K562 (cell line): ENCODE results near the gene ZBTB16. TPM values are rescaled to one million over a fixed set of nuclear protein-coding genes. Genes with fewer than 3 reads are reported as not detected.

ENCODE experiments used
- ATAC-seq: fragments of 200-7000 bp; cut with Tn5 transposase; 3 replicates; pipeline ENCODE4 v1.9.1; 2020; ENCODE audit warnings: moderate library complexity
- BruUV-seq: library from RNA; stranded (reverse); fragments of 400-500 nt; replicated peaks from 2 replicates; lab custom pipeline; 2021; lab: Mats Ljungman, UMichigan
- CTCF ChIA-PET: fragments of 300-600 bp; formaldehyde crosslinking; extraction: SDS; loops from one replicate; lab custom pipeline; 2021; ENCODE audit warnings: low intra/inter-chr PET ratio; lab: Yijun Ruan, JAX
- POLR2A ChIA-PET: fragments of 300-600, 350-650 bp; sonication (Branson Sonifier 250); formaldehyde crosslinking; extraction: SDS; loops from one replicate; lab custom pipeline; 2021; ENCODE audit warnings: antibody characterized with exemption, inconsistent platforms; lab: Yijun Ruan, JAX
- DNase-seq, 4 experiments: peaks; one replicate each; pipeline versions ENCODE4 v3.0.0 to v3.0.0-alpha.2; 2011 to 2018; ENCODE audit warnings: low spot score in 3 of 4, mixed read lengths in 3 of 4; ENCODE audit errors: extremely low read depth in 1 of 4
- FAIRE-seq: peaks from 2 replicates; lab custom pipeline; 2011; peaks lifted over from hg19 to GRCh38; lab: Jason Lieb, UNC
- H2AFZ ChIP-seq: 2 replicates; pipeline ENCODE4 v1.6.0; 2011; ENCODE audit warnings: low read depth, low read length, control low read depth, inconsistent platforms
- H3K27ac ChIP-seq: fragments of 200-600 bp; 3 replicates; pipeline ENCODE4 v1.8.0; 2011; ENCODE audit warnings: low read depth, mild to moderate bottlenecking, control low read depth, inconsistent platforms, low read length, moderate library complexity, mixed read lengths; ENCODE audit errors: extremely low read depth
- H3K27me3 ChIP-seq, 2 experiments: fragments of 300-600 bp in 1 of 2; 2 replicates in 1 of 2; 3 replicates in 1 of 2; pipeline versions ENCODE4 v1.6.0 to v1.8.0; 2011; ENCODE audit warnings: inconsistent platforms in 2 of 2, low read length in 2 of 2, mild to moderate bottlenecking in 1 of 2, mixed read lengths in 1 of 2, moderate library complexity in 1 of 2; ENCODE audit not compliant: control insufficient read depth in 2 of 2, insufficient read depth in 2 of 2
- H3K36me3 ChIP-seq: fragments of 300-600 bp; 3 replicates; pipeline ENCODE4 v1.8.0; 2011; ENCODE audit warnings: mild to moderate bottlenecking, low read length, inconsistent platforms; ENCODE audit not compliant: control insufficient read depth, insufficient read depth
- H3K4me1 ChIP-seq, 2 experiments: fragments of 200-600 bp in 1 of 2; replicated peaks in 1 of 2; 2 replicates in 1 of 2; 3 replicates in 1 of 2; pipeline versions ENCODE4 v1.5.1 to v1.8.0; 2011; ENCODE audit warnings: inconsistent platforms in 2 of 2, low read length in 2 of 2, mild to moderate bottlenecking in 1 of 2, mixed read lengths in 1 of 2, moderate library complexity in 1 of 2; ENCODE audit not compliant: control insufficient read depth in 2 of 2, insufficient read depth in 2 of 2
- H3K4me2 ChIP-seq: 2 replicates; pipeline ENCODE4 v1.6.1; 2011; ENCODE audit warnings: low read length, control low read depth, inconsistent platforms, mixed read lengths; ENCODE audit not compliant: insufficient read depth
- H3K4me3 ChIP-seq: fragments of 200-600 bp; sonication (generic), shearing (Covaris generic); 2 replicates; pipeline ENCODE4 v1.5.1; 2016; ENCODE audit warnings: control low read depth, inconsistent platforms
- H3K79me2 ChIP-seq: fragments of 200-600 bp; 3 replicates; pipeline ENCODE4 v1.8.0; 2011; ENCODE audit warnings: low read length, inconsistent platforms; ENCODE audit not compliant: control insufficient read depth, insufficient read depth
- H3K9ac ChIP-seq, 2 experiments: 2 replicates each; pipeline versions ENCODE4 v1.6.0 to v1.6.1; 2011; ENCODE audit warnings: low read depth in 2 of 2, low read length in 2 of 2, control low read depth in 1 of 2, inconsistent platforms in 1 of 2, mild to moderate bottlenecking in 1 of 2, mixed read lengths in 1 of 2; ENCODE audit not compliant: insufficient read depth in 1 of 2
- H3K9me1 ChIP-seq: one replicate; pipeline ENCODE4 v1.6.0; 2011; ENCODE audit warnings: inconsistent platforms, mild to moderate bottlenecking, low read length, moderate library complexity; ENCODE audit not compliant: control insufficient read depth, insufficient read depth
- H3K9me3 ChIP-seq: replicated peaks from 2 replicates; pipeline ENCODE4 v1.5.1; 2011; ENCODE audit warnings: low read depth, low read length, inconsistent platforms; ENCODE audit not compliant: control insufficient read depth, insufficient read depth
- H4K20me1 ChIP-seq: replicated peaks from 2 replicates; pipeline ENCODE4 v1.6.1; 2011; ENCODE audit warnings: low read length, inconsistent platforms, mixed read lengths; ENCODE audit not compliant: control insufficient read depth, insufficient read depth
- ARID2 ChIP-seq: fragments of 450-650 bp; IDR thresholded peaks from 2 replicates; pipeline ENCODE4 v1.6.1; 2017; ENCODE audit warnings: antibody characterized with exemption, mild to moderate bottlenecking
- DEAF1 ChIP-seq: fragments of 450-650 bp; formaldehyde crosslinking; IDR thresholded peaks from 2 replicates; pipeline ENCODE4 v1.4.0; 2020; ENCODE audit warnings: mild to moderate bottlenecking, moderate library complexity
- EP300 ChIP-seq: IDR thresholded peaks from 2 replicates; pipeline ENCODE4 v1.6.1; 2012; ENCODE audit warnings: low read length, improper control_type of control experiment
- HMGXB4 ChIP-seq: sonication (generic); formaldehyde crosslinking; IDR thresholded peaks from 2 replicates; pipeline ENCODE4 v1.8.1; 2023; ENCODE audit warnings: mild to moderate bottlenecking, missing genetic modification reagents
- MCM7 ChIP-seq, 2 experiments: fragments of 450-650 bp; IDR thresholded peaks; 2 replicates each; pipeline ENCODE4 v1.6.1; 2016 to 2018
- NFIX ChIP-seq: fragments of 250-450 bp; sonication (Bioruptor Pico); IDR thresholded peaks from 2 replicates; pipeline ENCODE4 v1.4.0; 2020; ENCODE audit warnings: low read depth, mild to moderate bottlenecking, moderate library complexity
- NFYB ChIP-seq: IDR thresholded peaks from 2 replicates; pipeline ENCODE4 v1.6.1; 2011; ENCODE audit warnings: mild to moderate bottlenecking, moderate library complexity; ENCODE audit not compliant: insufficient read length; ENCODE audit errors: extremely low read depth
- PML ChIP-seq: IDR thresholded peaks from 2 replicates; pipeline ENCODE4 v1.6.1; 2012; ENCODE audit warnings: low read length, inconsistent platforms
- RBM17 ChIP-seq: fragments of 200-400 bp; formaldehyde crosslinking; IDR thresholded peaks from 2 replicates; pipeline ENCODE4 v1.6.1; 2017; ENCODE audit warnings: low read depth, mild to moderate bottlenecking, low read length, borderline replicate concordance
- SMC3 ChIP-seq: conservative IDR thresholded peaks from 2 replicates; pipeline ENCODE4 v1.6.1; 2011; ENCODE audit warnings: low read depth, low read length, improper control_type of control experiment; ENCODE audit not compliant: insufficient read depth
- STAT5A ChIP-seq: IDR thresholded peaks from 2 replicates; pipeline ENCODE4 v1.6.1; 2012; ENCODE audit warnings: low read length, inconsistent platforms, borderline replicate concordance
- THAP12 ChIP-seq: fragments of 250-450 bp; sonication (Bioruptor Pico); IDR thresholded peaks from 2 replicates; pipeline ENCODE4 v1.9.0; 2021; ENCODE audit warnings: mild to moderate bottlenecking, inconsistent platforms
- ZC3H4 ChIP-seq: sonication (generic); formaldehyde crosslinking; IDR thresholded peaks from 2 replicates; pipeline ENCODE4 v1.9.0; 2021; ENCODE audit warnings: missing genetic modification reagents, borderline replicate concordance
- WGBS: fragments of 100-300 bp; shearing (Covaris generic); methylation state at CpG from one replicate; pipeline ENCODE4 v1.1.6; 2016; ENCODE audit warnings: low coverage, mixed read lengths; ENCODE audit not compliant: insufficient coverage; ENCODE audit errors: missing lambda C conversion rate; 5-methylcytosine and 5-hydroxymethylcytosine counted together
- in situ Hi-C: fragments of 300-500 bp; cut with MboI; formaldehyde crosslinking; loops from 4 replicates; pipeline ENCODE4 v1.15.0; 2018; ENCODE audit warnings: inconsistent platforms, mixed read lengths
- intact Hi-C: fragments of 100-400 bp; cut with micrococcal nuclease; formaldehyde crosslinking; loops from 2 replicates; pipeline ENCODE4 v1.14.2; 2022
- polyA plus RNA-seq, 8 experiments: library from polyadenylated mRNA; depleted of rRNA in 4 of 8; stranded (reverse) in 5 of 8; unstranded in 3 of 8; fragments of >200 nt; fragmentation: Nextera tagmentation in 2 of 8; fragmentation: Illumina TruSeq in 1 of 8; extraction: Ambion mirVana in 2 of 8; extraction: Trizol in 1 of 8; gene quantifications; 2 replicates each; pipeline versions ENCODE4 v1.2.1 to v1.2.3, GENCODE V29; 2011 to 2014; ENCODE audit warnings: inconsistent platforms in 1 of 8, missing spikeins in 1 of 8
- total RNA-seq, 7 experiments: library from RNA; depleted of rRNA in 6 of 7; stranded (reverse); fragments of >200 nt in 6 of 7; fragmentation: Illumina TruSeq in 2 of 7; extraction: Trizol in 2 of 7; gene quantifications; 2 replicates each; pipeline versions ENCODE4 v1.2.1 to v1.2.3, GENCODE V29; 2011 to 2021; ENCODE audit warnings: low replicate concordance in 1 of 7

The ZBTB16 gene
- total and polyA plus RNA-seq, 9 of the 15 experiments (the other 6 are each of a cell fraction or from before 2014, with no cell fraction given), result 0.06 to 0.40 (median 0.24) TPM; not detected in 4

DNA sequence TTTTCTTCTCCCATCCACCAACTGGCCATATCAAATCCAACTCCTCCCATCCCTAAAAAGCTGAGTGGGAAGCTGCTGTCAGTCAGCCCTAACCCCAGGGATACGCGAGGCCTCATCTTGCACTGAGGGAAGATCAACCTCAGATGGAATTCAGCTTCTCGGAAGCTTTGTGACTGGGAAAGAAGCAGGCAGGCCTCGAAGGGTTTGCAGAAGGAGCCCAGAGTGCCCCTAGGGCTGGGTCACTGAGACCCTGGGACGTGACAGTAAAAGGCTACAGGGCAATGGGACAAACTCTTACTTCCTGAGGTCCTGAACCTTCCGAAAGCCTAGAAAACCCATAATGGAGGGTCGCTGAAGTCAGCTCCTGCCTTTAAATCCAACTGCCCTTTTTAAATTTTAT is 202.3 kb downstream of the ZBTB16 start (continued):
- TF ChIP-seq HMGXB4 (no peak), RBM17 (no peak)

GRCh38 chr11:114262681-114263512 is 203.4 kb downstream of the ZBTB16 start:
- ChIA-PET CTCF (interaction anchor here (0.6 to 1.9 kb wide), 7 partner anchors 61 to 366 kb away, joined by 3 to 7 read pairs (median 4); partner anchors contain the start of gene ZBTB16), POLR2A (interaction anchor here (1.2 kb wide), 2 partner anchors 28 to 61 kb away, joined by 3 read pairs; no protein-coding TSS in a partner anchor)
- FAIRE-seq (peak; percentile 84), DNase-seq (peak; percentile 54 to 68 (median 58)), ATAC-seq (peak; percentile 83)
- no peaks in the 10 kb centered on the region for H4K20me1 ChIP-seq
- H3K27ac ChIP-seq, result no peak overlapping the region
- no peak overlapping the region for H3K4me3 ChIP-seq
- no peaks in the 10 kb centered on the region for H3K79me2 ChIP-seq
- peaks cover 0 to 3% of the 10 kb centered on the region in 2 experiments; a peak in 3 of 5 replicates for H3K27me3 ChIP-seq
- no peak overlapping the region for H3K4me2 ChIP-seq
- H3K36me3 ChIP-seq, result no peaks in the 10 kb centered on the region
- H3K9ac ChIP-seq, result peak overlapping the region in 1 of 2 experiments; percentile 29; a peak in 1 of 4 replicates
- intact Hi-C loops, result loop anchor here (1.0 to 10.0 kb wide), 3 partner anchors 367 to 956 kb away; no protein-coding TSS in a partner anchor
- peaks cover 12 to 16% of the 10 kb centered on the region in 2 experiments; a peak in 4 of 5 replicates for H3K4me1 ChIP-seq
- in situ Hi-C loops, result loop anchor here (5.0 to 25.0 kb wide), 3 partner anchors 248 to 951 kb away; partner anchors contain the start of gene TTC12
- H3K9me1 ChIP-seq, result peaks cover 3% of the 10 kb centered on the region
- BruUV-seq, result no TSS peak
- no peaks in the 10 kb centered on the region for H3K9me3 ChIP-seq
- peak overlapping the region; percentile 47 for H2AFZ ChIP-seq
- under 1% methylated on average over 9 of the region's 9 CpGs for WGBS
- TF ChIP-seq SMC3, result peak; percentile 85
- no peak for TF ChIP-seq PML
- no peak for TF ChIP-seq STAT5A
- peak; percentile 74; the same call in 1 of the 2 replicates for TF ChIP-seq DEAF1
- TF ChIP-seq NFYB, result peak; percentile 3
- no peak for TF ChIP-seq NFIX
- peak; percentile 64; the same call in 1 of the 2 replicates for TF ChIP-seq ARID2
- no peak for TF ChIP-seq MCM7 (IDR thresholded peaks at IDR 0.05)
- TF ChIP-seq THAP12 (CRISPR knock-in tag), result no peak
- no peak for TF ChIP-seq ZC3H4 (CRISPR knock-in tag)
- TF ChIP-seq EP300, result no peak
